Endothelial cell of umbilical vein (primary cell): ENCODE results near the gene BACH2. TPM values are rescaled to one million over a fixed set of nuclear protein-coding genes. Genes with fewer than 3 reads are reported as not detected.

Source experiments
- BruUV-seq: library from RNA; stranded (reverse); fragments of 400-500 nt; replicated peaks from 2 replicates; lab custom pipeline; 2021; lab: Mats Ljungman, UMichigan
- CTCF ChIA-PET: fragments of 300-600, 350-600 bp; sonication (Branson Sonifier 250); formaldehyde crosslinking; loops from one replicate; lab custom pipeline; 2021; ENCODE audit warnings: antibody characterized with exemption, inconsistent platforms; lab: Charles Lee
- POLR2A ChIA-PET: fragments of 300-600, 350-600 bp; sonication (Branson Sonifier 250); formaldehyde crosslinking; loops from one replicate; lab custom pipeline; 2021; ENCODE audit warnings: antibody characterized with exemption, inconsistent platforms; lab: Charles Lee
- DNase-seq: peaks from one replicate; pipeline ENCODE4 v3.0.0-alpha.2; 2011; ENCODE audit warnings: low read depth, low spot score
- FAIRE-seq: peaks from 2 replicates; lab custom pipeline; 2011; peaks lifted over from hg19 to GRCh38; lab: Jason Lieb, UNC
- H2AFZ ChIP-seq: 2 replicates; pipeline ENCODE4 v1.6.0; 2012; ENCODE audit warnings: low read depth, low read length, control low read depth, inconsistent platforms
- H3K27ac ChIP-seq: 2 replicates; pipeline ENCODE4 v1.5.1; 2011; ENCODE audit warnings: low read depth, mild to moderate bottlenecking, control low read depth, low read length, moderate library complexity; ENCODE audit not compliant: insufficient read depth
- H3K27me3 ChIP-seq, 2 experiments: 2 replicates each; pipeline versions ENCODE4 v1.6.0 to v1.6.1; 2011; ENCODE audit warnings: low read length in 2 of 2, mixed read lengths in 1 of 2; ENCODE audit not compliant: control insufficient read depth in 2 of 2, insufficient read depth in 2 of 2
- H3K36me3 ChIP-seq, 2 experiments: 2 replicates in 1 of 2; 3 replicates in 1 of 2; pipeline ENCODE4 v1.5.1; 2011; ENCODE audit warnings: low read length in 2 of 2, mild to moderate bottlenecking in 1 of 2, moderate library complexity in 1 of 2; ENCODE audit not compliant: control insufficient read depth in 2 of 2, insufficient read depth in 2 of 2; ENCODE audit errors: extremely low read depth in 1 of 2
- H3K4me1 ChIP-seq: 3 replicates; pipeline ENCODE4 v1.5.1; 2011; ENCODE audit warnings: mild to moderate bottlenecking, low read length; ENCODE audit not compliant: control insufficient read depth, insufficient read depth; ENCODE audit errors: extremely low read depth
- H3K4me2 ChIP-seq: 2 replicates; pipeline ENCODE4 v1.6.1; 2011; ENCODE audit warnings: low read length, control low read depth, mixed read lengths; ENCODE audit not compliant: insufficient read depth
- H3K4me3 ChIP-seq, 3 experiments: fragments of 200-600 bp in 1 of 3; sonication (generic), shearing (Covaris generic) in 1 of 3; replicated peaks in 1 of 3; 2 replicates each; pipeline ENCODE4 v1.5.1; 2011 to 2016; ENCODE audit warnings: control low read depth in 3 of 3, low read length in 3 of 3, mild to moderate bottlenecking in 2 of 3, inconsistent platforms in 1 of 3, low read depth in 1 of 3, moderate library complexity in 1 of 3; ENCODE audit not compliant: insufficient read depth in 1 of 3
- H3K79me2 ChIP-seq: 2 replicates; pipeline ENCODE4 v1.6.0; 2012; ENCODE audit warnings: low read length, inconsistent platforms; ENCODE audit not compliant: control insufficient read depth, insufficient read depth
- H3K9ac ChIP-seq: replicated peaks from 2 replicates; pipeline ENCODE3; 2011; ENCODE audit warnings: low read length, control low read depth; ENCODE audit not compliant: insufficient read depth; ENCODE audit errors: extremely low read depth
- H3K9me1 ChIP-seq: replicated peaks from 3 replicates; pipeline ENCODE4 v1.6.0; 2011; ENCODE audit warnings: mild to moderate bottlenecking, low read length; ENCODE audit not compliant: control insufficient read depth, insufficient read depth; ENCODE audit errors: extremely low read depth
- H3K9me3 ChIP-seq: replicated peaks from 2 replicates; pipeline ENCODE4 v1.5.1; 2012; ENCODE audit warnings: low read length, inconsistent platforms; ENCODE audit not compliant: control insufficient read depth, insufficient read depth
- H4K20me1 ChIP-seq: replicated peaks from 2 replicates; pipeline ENCODE3; 2011; ENCODE audit warnings: mild to moderate bottlenecking, low read length; ENCODE audit not compliant: control insufficient read depth, insufficient read depth; ENCODE audit errors: extremely low read depth
- EZH2 ChIP-seq: IDR thresholded peaks from 2 replicates; pipeline ENCODE4 v1.6.1; 2012; ENCODE audit warnings: borderline replicate concordance, low read depth, mild to moderate bottlenecking, moderate library complexity, low read length, inconsistent platforms; ENCODE audit not compliant: severe bottlenecking
- FOS ChIP-seq: IDR thresholded peaks from 2 replicates; pipeline ENCODE4 v1.6.1; 2011; ENCODE audit warnings: mild to moderate bottlenecking, low read length, moderate library complexity, borderline replicate concordance; ENCODE audit not compliant: insufficient read depth
- GATA2 ChIP-seq: IDR thresholded peaks from 2 replicates; pipeline ENCODE4 v1.7.0; 2011; ENCODE audit warnings: low read depth, mild to moderate bottlenecking, moderate library complexity, mixed read lengths, low read length; ENCODE audit not compliant: insufficient read length, insufficient read depth
- JUN ChIP-seq: IDR thresholded peaks from 2 replicates; pipeline ENCODE4 v1.6.1; 2011; ENCODE audit warnings: borderline replicate concordance, low read depth; ENCODE audit not compliant: insufficient read length, insufficient read depth
- MYC ChIP-seq: IDR thresholded peaks from one replicate; pipeline ENCODE4 v1.6.1; 2011; ENCODE audit warnings: mild to moderate bottlenecking, low read depth, low read length
- POLR2A ChIP-seq: IDR thresholded peaks from 2 replicates; pipeline ENCODE4 v1.6.1; 2012; ENCODE audit warnings: low read depth, mild to moderate bottlenecking, control low read depth, low read length
- POLR2AphosphoS5 ChIP-seq: IDR thresholded peaks from 2 replicates; pipeline ENCODE4 v1.6.1; 2012; ENCODE audit warnings: low read depth, mild to moderate bottlenecking, control low read depth, low read length, moderate library complexity; ENCODE audit not compliant: insufficient read depth
- dilution Hi-C: fragments of 300-500 bp; cut with MboI; formaldehyde crosslinking; loops from one replicate; pipeline ENCODE4 v1.15.0; 2019; ENCODE audit warnings: low sequenced_read_pairs; ENCODE audit not compliant: extremely low pct_ligation_motif_present
- intact Hi-C: fragments of 100-400 bp; cut with micrococcal nuclease; formaldehyde crosslinking; loops from one replicate; pipeline ENCODE4 v1.10.0; 2022
- polyA plus RNA-seq, 4 experiments: library from polyadenylated mRNA; depleted of rRNA in 3 of 4; stranded (reverse) in 3 of 4; unstranded in 1 of 4; fragments of >200 nt; gene quantifications; 2 replicates each; pipeline versions ENCODE4 v1.2.1 to v1.2.3, GENCODE V29; 2011 to 2012; ENCODE audit warnings: missing spikeins in 1 of 4
- total RNA-seq: library from RNA; stranded (reverse); gene quantifications from 2 replicates; pipeline ENCODE4 v1.2.3, GENCODE V29; 2021
- TF ChIP-seq, protein P1 (sequence below), 2 donors: IDR thresholded peaks; 1 replicate in 1 of 2; 2 replicates in 1 of 2; pipeline ENCODE4 v1.5.1; 2011; ENCODE audit warnings: low read length in 2 of 2, mild to moderate bottlenecking in 2 of 2, moderate library complexity in 2 of 2, control low read depth in 1 of 2, inconsistent platforms in 1 of 2, low read depth in 1 of 2; ENCODE audit not compliant: insufficient read depth in 1 of 2; ENCODE audit errors: extremely low read depth in 1 of 2
- TF ChIP-seq, protein P2 (sequence below): IDR thresholded peaks from 2 replicates; pipeline ENCODE4 v1.6.1; 2011; ENCODE audit not compliant: insufficient read depth, insufficient read length

BACH2 gene
- total and polyA plus RNA-seq, 2 donors (not counting 3 experiments of a cell fraction or from before 2014, with no cell fraction given) = 1.7 to 5.6 TPM

DNA sequence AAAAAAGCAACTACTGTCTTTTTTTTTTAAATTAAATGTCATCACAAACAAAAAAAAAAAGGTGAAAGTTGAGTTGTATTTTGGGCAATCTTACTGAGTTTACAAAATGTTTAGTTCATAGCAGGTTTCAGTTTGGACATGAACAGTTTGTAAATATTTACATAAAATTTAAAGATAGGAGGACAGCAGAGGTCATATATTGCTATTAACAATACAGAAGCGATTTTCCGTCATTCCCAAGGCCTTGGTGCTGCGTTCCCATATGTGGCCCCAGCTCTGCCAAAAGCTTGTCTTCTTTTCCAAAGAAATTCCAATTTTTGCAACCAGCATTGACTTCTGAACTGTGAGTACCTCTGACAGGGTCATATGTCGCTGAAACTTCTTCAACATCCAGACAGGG is 5.1 kb downstream of the BACH2 start:
- DNase-seq (no peak), FAIRE-seq (no peak)
- CTCF ChIA-PET = no interaction called here
- no peak overlapping the region for H3K4me2 ChIP-seq
- H3K4me1 ChIP-seq = peaks cover 6% of the 10 kb centered on the region
- H3K9ac ChIP-seq = no peak overlapping the region
- dilution Hi-C loops = no loop called here
- TF ChIP-seq, protein P1, sequence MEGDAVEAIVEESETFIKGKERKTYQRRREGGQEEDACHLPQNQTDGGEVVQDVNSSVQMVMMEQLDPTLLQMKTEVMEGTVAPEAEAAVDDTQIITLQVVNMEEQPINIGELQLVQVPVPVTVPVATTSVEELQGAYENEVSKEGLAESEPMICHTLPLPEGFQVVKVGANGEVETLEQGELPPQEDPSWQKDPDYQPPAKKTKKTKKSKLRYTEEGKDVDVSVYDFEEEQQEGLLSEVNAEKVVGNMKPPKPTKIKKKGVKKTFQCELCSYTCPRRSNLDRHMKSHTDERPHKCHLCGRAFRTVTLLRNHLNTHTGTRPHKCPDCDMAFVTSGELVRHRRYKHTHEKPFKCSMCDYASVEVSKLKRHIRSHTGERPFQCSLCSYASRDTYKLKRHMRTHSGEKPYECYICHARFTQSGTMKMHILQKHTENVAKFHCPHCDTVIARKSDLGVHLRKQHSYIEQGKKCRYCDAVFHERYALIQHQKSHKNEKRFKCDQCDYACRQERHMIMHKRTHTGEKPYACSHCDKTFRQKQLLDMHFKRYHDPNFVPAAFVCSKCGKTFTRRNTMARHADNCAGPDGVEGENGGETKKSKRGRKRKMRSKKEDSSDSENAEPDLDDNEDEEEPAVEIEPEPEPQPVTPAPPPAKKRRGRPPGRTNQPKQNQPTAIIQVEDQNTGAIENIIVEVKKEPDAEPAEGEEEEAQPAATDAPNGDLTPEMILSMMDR (IDR thresholded peaks at IDR 0.05; ENCODE audit: extremely low read depth in 1 of 2, insufficient read depth in 1 of 2, low read depth in 1 of 2, low read length in 2 of 2) = no peak
- TF ChIP-seq GATA2 (no peak), POLR2AphosphoS5 (no peak), MYC (no peak), EZH2 (no peak), POLR2A (no peak), JUN (no peak), FOS (no peak)
- TF ChIP-seq, protein P2, sequence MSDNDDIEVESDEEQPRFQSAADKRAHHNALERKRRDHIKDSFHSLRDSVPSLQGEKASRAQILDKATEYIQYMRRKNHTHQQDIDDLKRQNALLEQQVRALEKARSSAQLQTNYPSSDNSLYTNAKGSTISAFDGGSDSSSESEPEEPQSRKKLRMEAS = no peak
- intact Hi-C loops = no loop called here
- H3K27me3 ChIP-seq = peaks cover 6 to 8% of the 10 kb centered on the region in 2 experiments
- POLR2A ChIA-PET = no interaction called here
- no peaks in the 10 kb centered on the region for H3K9me1 ChIP-seq
- no peaks in the 10 kb centered on the region for H4K20me1 ChIP-seq
- H3K79me2 ChIP-seq = no peaks in the 10 kb centered on the region
- no peaks in the 10 kb centered on the region for H3K36me3 ChIP-seq
- H3K27ac ChIP-seq = no peak overlapping the region
- no peak overlapping the region for H3K4me3 ChIP-seq
- no peaks in the 10 kb centered on the region for H3K9me3 ChIP-seq
- BruUV-seq = no TSS peak
- H2AFZ ChIP-seq = no peak overlapping the region
